Stimulated activated CD4-positive, alpha-beta T cell treated with anti-CD3 and anti-CD28 coated beads, Interleukin-12 subunit alpha, Interleukin-12 subunit beta, amount 100 ng/mL, for 24 hours (primary cell): ENCODE results near the gene GSC2.

ENCODE experiments used
- DNase-seq, 2 experiments: peaks; one replicate each; pipeline ENCODE4 v3.0.0-alpha.2; 2020; ENCODE audit warnings: low read depth in 2 of 2

Gene GSC2, protein sequence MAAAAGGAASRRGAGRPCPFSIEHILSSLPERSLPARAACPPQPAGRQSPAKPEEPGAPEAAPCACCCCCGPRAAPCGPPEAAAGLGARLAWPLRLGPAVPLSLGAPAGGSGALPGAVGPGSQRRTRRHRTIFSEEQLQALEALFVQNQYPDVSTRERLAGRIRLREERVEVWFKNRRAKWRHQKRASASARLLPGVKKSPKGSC

DNA sequence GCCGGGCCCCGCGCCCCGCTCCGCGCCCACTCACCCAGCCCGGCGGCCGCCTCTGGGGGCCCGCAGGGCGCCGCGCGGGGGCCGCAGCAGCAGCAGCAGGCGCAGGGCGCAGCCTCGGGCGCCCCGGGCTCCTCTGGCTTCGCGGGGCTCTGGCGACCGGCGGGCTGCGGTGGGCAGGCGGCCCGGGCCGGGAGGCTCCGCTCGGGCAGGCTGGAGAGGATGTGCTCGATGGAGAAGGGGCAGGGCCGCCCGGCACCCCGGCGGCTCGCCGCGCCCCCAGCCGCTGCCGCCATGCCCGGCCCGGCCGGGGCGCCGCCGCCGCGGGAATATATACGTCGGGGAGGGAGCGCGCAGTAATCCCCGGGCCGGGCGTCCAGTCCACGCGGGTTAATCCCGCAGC is at the start of gene GSC2:
TSS of gene GSC2 (minus strand) at position 302 of the 400 bp plus-strand sequence. CDS start at position 293, 9 bp downstream.
- no peak for DNase-seq

DNA sequence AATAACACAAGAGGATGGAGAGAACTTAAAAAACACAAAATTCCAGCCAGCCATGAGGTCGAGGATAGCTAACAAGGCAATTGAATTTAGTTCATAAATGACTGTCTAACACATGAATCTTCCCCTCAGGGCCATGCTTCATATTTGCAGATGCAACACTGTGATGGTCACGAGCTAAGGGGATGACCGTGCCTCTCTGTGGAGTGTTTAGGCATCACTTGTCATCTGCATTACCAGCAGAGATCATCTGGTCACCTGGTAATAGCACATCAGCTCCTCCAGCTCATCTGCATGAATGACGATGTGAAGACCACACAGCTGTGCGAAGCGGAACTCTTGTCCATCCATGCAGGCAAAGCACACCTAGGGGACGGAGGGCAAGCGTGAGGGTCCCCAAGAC is 49.4 kb upstream of the GSC2 start:
- DNase-seq = no peak

DNA sequence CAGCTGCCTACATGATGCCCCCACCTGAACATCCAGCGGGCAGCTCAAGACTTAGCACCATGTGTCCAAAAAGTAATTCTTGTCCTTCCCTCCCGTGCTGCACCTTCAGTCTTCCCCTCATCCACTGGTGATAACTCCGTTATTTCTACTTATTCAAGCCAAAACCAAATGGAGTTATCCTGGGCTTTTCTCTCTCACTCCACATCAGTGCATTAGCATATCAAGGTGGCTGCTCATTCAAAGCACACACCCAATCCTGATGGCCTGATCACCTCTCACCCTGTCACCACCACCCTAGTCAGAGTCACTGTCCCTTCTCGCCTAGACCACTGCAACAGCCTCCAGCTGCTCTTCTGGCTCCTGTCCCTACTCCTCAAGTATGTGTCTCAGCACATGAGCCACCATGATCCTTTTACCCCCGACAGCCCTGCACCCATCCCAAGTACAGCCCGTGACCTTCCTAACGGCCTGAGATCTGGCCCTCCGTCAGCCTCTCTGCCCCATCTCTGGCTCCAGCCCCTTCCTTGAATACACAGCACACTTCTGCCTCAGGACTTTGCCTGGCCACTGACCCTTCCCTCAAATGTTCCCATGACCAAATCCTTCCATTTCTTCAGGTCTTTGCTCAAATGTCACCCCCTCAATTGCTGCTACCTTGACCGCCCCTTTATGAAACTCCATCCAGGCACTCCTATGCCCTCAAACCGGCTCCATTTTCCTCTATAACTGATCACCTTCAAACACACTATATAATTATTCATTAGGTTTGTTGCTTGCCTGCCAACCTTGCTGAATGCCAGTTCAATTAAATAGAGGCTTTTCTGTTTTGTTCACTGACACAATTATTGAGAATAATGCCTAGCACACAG is 48.1 kb upstream of the GSC2 start:
- no peak for DNase-seq

DNA sequence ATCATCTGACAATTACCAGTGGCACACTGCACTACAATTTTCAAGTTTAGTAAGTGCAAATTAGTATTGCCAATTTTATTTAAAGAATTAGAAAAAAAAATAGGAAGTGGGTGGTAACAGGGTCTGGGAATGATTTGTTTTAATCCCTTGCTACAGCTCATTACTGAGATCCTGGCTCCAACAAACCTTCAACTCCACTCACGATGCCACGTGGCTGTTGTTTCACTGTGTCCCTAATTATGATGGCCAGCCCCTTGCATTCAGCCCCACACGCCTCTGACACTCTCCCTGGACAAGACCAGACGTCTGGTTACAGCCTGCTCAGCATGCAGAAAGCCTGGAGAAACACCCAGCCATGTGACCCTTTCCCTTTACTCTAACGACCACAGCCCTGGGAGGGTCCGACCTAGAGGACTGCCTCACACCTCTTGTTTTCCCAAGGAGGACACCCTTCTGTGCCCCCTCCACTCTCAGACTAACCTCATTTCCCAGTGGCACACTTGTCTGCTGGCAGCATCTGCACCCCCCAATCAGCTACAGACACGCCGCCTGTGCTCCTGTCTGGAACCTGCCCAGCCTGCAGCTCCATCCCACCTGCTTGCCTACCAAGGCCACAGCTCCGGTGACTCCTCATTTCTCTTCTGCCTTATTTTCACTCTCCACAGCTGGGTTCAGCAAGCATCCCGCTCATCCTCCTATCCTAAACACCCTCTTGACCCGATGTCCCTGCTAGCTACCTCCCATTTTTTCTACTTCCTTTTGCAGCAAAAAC is 46.9 kb upstream of the GSC2 start:
- DNase-seq = no peak

DNA sequence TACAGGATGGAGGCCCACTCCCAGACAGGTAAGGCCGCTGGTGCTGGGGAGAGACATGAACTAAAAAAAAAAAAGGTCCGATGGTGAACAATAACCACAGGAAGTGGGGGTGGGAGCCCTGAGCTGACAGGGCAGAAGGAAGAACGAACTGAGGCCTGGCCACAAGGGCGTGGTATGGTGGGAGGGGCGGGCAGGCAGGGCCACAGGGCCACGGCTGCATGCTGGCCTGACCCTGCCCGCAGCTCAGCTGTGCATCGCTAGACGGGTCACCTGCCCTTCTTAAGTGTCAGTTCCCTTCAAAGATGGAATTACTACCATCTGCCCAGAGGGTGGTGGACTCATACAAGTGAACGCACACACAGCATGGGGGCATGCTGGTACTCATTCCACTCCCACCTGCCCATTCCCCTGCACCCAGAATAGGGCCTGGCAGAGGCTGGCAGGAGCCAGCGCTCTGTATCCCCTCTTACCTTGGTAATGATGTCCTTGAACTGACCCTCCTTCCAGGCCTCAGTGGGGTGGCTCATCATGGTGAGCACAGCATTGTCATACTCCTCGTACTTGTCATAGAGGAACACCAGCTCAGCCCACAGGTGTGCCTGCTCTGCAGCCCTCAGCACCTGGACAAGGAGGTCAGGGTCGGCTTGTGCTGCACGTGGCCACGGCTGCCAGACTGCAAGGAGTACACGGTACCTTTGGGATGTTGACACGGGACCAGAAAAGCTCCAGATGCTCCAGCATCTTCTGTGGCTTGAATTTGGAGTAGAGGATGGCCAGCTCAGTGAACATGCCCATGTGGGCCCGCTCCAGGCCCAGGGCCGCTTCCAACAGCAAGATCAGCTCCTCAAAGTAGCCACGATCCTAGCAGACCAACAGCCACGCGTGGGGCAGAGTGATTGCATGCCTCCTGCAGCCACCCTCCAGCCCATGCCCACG is 46.0 kb upstream of the GSC2 start:
- no peak for DNase-seq

DNA sequence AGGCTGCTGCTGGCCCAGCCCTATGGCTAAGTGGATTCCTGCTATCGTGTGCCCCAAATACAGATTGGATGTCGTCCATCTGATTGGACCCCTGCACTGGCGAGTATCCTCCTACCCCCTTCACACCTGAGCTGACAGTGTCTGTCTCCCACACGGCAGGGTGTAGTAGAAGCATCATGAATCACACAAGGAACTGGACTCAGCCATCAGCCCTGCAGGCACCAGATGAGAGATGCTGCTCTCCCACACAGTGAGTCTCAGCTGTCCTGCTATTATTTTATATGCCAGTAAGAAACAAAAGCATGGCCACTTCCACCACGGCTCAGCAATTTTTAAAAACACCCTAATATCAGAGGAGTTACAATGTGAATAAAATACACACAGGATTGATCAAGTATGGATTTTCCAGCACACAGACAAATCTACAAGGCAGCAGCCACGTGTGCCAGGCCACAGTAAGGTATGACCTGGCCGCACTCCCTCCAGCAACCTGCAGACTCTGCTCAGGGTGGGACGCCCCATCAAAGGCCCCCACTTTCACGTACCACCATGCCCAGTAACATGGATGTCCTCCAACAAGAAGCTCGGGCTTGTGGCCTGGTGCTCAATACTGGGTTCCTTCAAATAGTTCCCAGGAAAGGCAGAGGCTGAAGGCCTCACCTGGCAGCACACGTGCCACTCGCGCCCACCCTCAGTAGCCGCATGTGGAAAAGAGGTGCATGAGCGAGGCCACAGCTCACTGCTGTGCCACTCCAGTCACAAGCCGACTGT is 44.9 kb upstream of the GSC2 start:
- DNase-seq = no peak

DNA sequence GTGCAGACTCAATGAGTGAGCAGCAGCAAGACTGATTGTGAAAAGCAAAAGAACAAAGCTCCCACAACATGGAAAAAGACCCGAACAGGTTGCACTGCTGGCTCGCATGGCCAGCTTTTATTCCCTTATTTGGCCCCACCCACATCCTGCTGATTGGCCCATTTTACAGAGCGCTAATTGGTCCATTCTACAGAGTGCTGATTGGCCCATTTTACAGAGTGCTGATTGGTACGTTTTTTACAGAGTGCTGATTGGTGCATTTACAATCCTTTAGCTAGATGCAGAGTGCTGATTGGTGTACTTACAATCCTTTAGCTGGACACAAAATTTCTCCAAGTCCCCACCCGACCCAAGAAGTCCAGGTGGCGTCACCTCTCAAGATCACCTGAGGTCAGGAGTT is 43.8 kb upstream of the GSC2 start:
- DNase-seq = no peak

DNA sequence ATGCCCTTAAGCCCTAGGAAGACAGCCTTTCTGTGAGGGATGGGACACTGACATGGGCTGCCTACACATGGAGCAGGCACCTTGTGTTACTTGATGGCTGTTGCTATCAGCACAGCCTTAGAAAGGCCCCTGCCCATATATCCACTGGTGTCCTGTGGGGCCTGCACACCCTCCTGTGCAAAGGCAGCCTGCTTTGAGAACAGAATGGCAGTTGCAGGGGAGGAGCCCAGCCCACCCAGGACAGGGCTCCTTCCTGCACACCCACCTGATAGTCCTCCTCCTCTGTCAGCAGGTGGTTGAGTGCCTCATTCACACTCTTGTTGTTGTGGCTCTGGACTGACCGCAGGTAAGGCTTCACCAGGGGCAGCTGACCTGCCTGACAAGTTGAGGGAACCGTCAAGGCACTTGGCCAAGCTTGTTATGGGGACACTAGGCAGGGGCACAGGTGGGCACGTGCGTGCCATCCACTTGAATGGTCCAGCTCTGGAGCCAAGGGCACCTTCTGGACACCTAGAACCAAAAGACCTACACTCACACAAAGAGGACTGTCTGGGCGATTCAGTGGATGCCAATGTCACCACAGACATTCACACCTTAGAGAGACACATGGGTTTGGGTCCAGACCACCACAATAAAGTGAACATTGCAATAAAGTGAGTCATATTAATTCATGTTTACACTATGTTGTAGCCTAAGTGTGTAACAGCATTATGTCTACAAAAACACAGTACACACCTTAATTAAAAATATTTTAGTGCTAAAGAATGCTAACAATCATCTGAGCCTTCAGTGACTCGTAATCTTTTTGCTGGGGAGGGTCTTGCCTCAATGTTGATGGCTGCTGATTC is 37.8 kb upstream of the GSC2 start:
- no peak for DNase-seq

DNA sequence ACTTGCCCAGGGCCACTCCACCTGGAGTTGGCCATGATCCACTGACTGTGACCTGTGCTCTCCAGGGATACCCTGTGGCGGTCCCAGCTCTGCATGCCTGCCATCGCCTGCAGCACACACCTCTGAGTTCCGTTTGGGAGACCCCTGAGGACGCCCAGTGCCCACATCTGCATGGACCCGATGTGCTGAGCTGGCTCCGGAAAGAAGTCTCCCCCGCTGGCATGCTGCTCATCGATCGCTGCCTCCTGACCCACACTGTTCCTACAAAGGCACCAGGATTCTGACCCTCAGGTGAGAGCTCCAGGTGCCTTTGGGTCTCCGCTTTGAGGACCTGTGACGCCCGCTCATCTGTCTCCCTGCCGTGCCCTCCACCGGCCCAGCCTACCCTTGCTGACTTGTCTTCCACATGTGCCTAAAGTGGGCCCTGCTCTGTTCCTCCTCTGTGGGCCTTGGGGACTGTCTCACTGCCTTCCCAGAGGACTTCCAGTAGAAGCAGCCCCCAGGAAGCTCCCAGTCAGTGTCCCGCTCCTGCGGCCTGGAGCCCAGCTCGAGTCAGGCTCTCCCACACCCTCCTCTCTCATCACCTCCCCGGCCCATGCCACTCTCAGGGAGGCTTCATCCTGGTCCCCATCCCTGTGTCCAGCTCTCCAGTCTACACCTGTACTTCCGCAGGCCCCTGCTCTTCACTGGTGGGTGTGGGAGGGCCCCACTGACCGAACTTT is 34.3 kb upstream of the GSC2 start:
- DNase-seq = no peak

DNA sequence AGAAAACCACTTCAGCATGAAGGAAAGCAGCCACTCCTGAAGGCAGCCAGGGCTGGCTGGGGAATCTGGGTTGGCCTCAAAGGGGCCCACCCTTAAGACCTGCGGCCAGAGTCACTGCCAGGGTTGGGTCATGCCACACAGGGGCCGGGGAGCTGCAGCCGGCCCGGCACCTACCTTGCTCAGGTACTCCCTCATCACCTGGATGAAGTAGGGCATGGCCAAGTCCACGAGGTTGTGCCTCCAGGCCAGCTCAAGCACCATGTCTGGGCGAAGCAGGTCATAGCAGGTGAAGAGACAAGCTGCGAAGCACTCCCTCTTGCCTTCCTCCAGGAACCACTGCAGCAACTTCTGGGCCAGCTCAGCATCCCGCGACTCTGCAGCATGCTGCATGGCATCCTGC is 33.1 kb upstream of the GSC2 start:
- DNase-seq = no peak

DNA sequence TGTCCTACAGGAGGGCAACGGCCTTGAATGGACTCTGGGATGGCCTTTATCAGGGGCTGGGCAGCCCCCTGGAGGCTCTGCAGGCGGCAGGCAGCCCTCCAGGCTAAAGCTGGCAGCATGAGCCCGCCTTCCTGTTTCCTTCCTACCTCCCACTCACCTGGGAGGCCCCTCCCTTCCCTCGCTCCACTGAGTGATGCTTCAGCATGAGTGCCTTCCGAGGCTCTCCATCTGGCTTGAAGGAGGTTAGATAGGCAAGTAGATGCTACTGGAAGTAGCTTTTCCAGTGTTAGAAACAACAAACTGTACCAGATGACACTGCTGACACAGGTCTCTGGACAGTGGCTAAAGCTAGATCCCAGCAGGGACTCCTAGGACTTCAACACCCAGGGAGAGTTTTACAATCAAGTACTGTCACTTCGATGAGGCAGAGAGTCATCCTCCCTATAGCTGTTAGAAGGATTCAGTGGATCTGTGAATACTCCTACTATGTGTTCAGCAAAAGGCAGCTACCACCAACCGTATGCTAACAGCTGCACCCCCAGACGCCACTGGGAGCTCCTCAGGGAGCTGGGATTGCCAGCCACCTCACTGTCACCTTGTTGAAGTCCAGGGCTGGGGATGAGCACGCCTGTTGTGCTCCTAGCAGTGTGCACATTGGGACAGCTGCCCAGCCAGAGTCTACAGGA is 32.5 kb upstream of the GSC2 start:
- no peak for DNase-seq

DNA sequence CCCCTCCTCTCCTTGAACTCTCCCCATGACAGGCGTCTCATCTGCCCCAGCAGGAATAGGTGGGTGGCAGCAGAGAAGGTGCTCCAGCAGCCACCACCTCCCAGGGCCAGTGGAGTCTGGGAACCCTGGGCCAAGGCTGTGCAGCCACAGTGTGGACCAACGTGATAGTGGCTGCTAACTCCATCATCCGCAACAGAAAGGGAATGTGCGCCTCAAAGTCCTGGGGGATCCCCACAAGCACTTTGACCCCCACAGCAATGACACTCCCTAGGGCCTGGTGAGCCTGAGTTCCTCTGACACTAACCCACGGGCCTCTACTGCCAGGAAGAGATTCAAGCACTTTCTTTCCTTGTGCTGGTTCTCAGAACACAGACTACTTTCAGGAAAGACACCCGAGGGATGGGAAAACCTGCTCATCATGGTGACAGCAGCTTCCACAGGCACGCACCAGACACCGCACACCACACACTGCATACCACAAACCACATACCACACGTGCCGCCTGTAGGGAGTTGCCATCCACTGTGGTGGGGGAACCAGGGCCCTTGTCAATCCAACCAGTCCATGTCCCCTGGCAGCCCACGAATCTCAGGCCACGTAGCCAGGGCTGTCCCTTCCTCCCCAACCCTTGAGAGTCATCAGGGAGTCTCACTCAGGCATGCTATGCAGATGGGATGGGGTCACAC is 31.8 kb upstream of the GSC2 start:
- DNase-seq = peak in 1 of 2 experiments; percentile 50

DNA sequence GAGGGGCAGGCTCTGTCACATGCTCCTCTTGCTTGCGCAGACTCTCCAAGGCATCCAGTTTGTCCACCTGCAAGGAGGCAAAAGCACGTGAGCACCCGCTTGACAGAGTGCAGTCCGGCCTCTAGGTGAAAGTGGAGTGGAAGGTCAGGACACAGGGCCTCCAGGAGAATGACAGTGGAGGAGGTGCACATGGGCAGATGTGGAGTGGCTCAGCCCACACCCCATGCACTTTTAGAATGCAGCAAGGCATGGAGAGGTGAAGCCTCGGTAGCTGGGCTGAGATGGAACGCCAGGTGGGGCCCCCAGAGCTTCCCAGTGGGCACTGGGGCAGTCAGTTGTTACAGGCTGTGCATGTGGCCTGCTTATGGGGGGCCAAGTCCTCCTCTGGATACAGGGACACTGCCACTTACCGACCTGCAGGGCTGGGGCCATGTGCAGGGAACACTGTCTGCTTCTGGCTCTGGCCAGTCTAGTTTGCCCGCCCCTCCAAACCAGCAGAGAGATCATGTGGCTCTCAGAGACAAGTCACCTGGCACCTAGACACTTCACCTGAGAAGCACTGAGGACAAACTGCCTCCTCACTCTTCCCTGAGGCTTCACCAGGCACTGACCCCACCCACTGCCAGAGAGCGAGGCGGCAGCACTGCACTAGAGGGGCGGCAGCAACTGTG is 30.8 kb upstream of the GSC2 start:
- DNase-seq = no peak

DNA sequence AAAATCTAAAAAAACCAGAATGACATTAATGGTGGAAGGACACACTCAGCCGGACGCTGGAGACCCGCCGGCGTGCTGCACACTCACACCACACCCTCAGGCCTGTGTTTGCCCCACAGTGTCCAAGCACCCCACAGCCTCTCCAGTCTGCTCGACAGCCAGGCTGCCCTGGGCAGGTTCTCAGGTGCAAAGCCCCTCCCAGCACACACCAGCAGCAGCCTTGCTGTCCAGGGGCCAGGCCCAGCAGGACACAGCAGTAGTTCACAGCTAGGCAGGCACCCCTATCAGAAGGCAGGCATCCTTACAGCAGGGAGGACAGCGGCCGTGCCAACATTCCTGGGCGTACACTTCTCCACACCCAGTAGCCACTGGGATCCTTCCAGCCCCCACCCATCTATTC is 30.1 kb upstream of the GSC2 start:
- no peak for DNase-seq

DNA sequence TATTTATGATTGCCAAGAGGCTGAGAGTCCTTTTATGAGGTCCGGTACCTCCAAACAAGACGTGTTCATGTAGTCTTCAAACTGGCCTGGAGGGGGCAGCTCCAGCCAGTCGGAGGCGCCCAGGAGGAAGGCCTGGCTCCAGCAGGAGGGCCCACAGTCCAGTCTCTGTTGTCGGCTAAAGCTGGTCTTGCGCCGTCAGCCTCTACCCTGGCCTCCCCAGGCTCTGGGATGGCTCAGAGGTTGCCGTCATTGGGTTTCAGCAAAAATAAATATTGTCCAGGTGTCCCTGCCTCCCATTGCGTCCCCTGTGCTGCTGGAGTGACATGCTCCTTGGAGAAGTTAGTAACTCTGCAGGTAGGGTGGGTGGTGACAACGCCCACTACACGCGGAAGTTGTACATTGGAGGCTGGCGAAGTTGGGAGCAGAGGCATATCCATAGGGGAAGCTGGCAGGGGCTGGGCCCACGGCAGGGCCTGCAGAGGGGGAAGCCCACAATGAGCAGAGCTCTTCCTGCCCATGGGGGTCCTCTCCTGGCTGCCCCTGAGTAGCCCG is 29.5 kb upstream of the GSC2 start:
- DNase-seq = no peak

DNA sequence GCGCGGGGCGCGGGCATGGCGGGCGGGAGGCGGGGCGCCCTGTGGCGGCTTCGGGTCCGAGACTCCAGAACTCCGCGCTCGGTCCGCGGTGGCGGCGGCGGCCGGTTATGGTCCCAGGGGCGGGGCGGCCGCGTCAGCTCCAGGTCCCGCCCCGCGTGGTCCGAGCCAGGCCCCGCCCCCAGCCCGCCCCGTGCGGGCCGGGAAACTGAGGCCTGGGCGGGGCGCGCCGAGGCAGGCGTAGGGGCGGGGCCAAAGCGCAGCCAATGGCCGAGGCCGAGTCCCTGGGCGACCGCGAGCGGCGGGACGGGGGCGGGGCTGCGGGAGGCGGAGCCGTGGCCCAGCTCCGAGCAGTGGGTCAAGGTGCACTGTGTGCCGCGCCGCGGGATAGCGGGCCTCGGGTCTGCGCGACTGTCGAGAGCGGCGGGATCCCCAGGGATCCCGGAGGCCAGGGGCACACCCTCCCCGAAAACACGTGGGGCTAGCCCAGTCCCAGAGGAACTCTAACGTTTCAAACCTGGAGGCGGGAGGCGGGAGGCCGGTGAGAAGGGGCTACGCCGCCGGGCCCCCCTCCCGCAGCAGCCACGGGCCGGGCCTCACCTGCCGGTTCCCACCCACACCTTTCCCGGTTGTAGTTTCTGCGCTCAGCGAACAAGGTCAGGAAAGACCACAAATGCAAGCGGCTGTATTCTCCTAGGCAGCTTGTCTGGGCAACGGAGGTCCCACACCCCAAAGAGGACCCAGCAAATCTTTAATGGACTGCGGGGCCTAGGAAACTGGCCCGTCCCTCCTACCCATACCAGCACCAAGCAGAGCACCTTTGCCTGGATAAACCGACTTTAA is 28.8 kb upstream of the GSC2 start, which contains the start of gene SLC25A1:
TSS of gene SLC25A1 (minus strand) at position 80 of the 840 bp plus-strand sequence. CDS start at position 17, 63 bp downstream.
- peak; percentile 71 to 90 for DNase-seq
